ENCODE data around the gene EDN1. TPM values are rescaled to one million over a fixed set of nuclear protein-coding genes. Genes with fewer than 3 reads are reported as not detected.

Gene EDN1
- total and polyA plus RNA-seq, 2 of the 13 experiments (the other 11 are each of a cell fraction or from before 2014, with no cell fraction given): 0.15 to 1.2 TPM

DNA sequence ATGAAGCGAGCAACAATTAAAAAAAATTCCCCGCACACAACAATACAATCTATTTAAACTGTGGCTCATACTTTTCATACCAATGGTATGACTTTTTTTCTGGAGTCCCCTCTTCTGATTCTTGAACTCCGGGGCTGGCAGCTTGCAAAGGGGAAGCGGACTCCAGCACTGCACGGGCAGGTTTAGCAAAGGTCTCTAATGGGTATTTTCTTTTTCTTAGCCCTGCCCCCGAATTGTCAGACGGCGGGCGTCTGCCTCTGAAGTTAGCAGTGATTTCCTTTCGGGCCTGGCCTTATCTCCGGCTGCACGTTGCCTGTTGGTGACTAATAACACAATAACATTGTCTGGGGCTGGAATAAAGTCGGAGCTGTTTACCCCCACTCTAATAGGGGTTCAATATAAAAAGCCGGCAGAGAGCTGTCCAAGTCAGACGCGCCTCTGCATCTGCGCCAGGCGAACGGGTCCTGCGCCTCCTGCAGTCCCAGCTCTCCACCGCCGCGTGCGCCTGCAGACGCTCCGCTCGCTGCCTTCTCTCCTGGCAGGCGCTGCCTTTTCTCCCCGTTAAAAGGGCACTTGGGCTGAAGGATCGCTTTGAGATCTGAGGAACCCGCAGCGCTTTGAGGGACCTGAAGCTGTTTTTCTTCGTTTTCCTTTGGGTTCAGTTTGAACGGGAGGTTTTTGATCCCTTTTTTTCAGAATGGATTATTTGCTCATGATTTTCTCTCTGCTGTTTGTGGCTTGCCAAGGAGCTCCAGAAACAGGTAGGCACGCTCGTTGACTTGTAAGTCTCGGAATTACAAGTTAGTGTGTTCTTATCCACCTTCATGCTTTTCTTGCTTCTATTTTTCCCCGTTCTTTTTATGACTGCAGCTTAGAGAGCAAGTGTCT, at the start of gene EDN1 (continued):
- no peak for TF ChIP-seq NR2F6 (IDR thresholded peaks at IDR 0.05)
- TF ChIP-seq NR2F6 (CRISPR knock-in tag; IDR thresholded peaks at IDR 0.05): no peak
- no peak for TF ChIP-seq HOXA9 (CRISPR knock-in tag; IDR thresholded peaks at IDR 0.05; ENCODE audit: borderline replicate concordance)
- no peak for TF ChIP-seq ZNF749 (CRISPR knock-in tag; IDR thresholded peaks at IDR 0.05; ENCODE audit: borderline replicate concordance)
- TF ChIP-seq HDAC2 (CRISPR knock-in tag; IDR thresholded peaks at IDR 0.05): peak; percentile 11; the same call in 1 of the 2 replicates
- TF ChIP-seq, protein P1, sequence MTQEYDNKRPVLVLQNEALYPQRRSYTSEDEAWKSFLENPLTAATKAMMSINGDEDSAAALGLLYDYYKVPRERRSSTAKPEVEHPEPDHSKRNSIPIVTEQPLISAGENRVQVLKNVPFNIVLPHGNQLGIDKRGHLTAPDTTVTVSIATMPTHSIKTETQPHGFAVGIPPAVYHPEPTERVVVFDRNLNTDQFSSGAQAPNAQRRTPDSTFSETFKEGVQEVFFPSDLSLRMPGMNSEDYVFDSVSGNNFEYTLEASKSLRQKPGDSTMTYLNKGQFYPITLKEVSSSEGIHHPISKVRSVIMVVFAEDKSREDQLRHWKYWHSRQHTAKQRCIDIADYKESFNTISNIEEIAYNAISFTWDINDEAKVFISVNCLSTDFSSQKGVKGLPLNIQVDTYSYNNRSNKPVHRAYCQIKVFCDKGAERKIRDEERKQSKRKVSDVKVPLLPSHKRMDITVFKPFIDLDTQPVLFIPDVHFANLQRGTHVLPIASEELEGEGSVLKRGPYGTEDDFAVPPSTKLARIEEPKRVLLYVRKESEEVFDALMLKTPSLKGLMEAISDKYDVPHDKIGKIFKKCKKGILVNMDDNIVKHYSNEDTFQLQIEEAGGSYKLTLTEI (CRISPR knock-in tag; conservative IDR thresholded peaks at IDR 0.05): no peak
- 0 out of 2 replicates have a peak, but pooled peaks have one; percentile 18 for TF ChIP-seq KAT8 (CRISPR knock-in tag; IDR thresholded peaks at IDR 0.05)
- no peak for TF ChIP-seq FOXK1 (CRISPR knock-in tag; IDR thresholded peaks at IDR 0.05; ENCODE audit: borderline replicate concordance, low read depth)
- no peak for TF ChIP-seq CCAR2 (optimal IDR thresholded peaks at IDR 0.05; ENCODE audit: low read depth, low read length)
- no peak for TF ChIP-seq ZNF263 (CRISPR knock-in tag; IDR thresholded peaks at IDR 0.05)
- no peak for TF ChIP-seq SMYD3 (CRISPR knock-in tag; IDR thresholded peaks at IDR 0.05)
- no peak for TF ChIP-seq HNF4A (CRISPR knock-in tag; IDR thresholded peaks at IDR 0.05)
- TF ChIP-seq FOSL2 (CRISPR knock-in tag; IDR thresholded peaks at IDR 0.05): 0 out of 2 replicates have a peak, but pooled peaks have one; percentile 5
- TF ChIP-seq, protein P2, sequence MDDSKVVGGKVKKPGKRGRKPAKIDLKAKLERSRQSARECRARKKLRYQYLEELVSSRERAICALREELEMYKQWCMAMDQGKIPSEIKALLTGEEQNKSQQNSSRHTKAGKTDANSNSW (CRISPR knock-in tag; IDR thresholded peaks at IDR 0.05; ENCODE audit: borderline replicate concordance): no peak
- no peak for TF ChIP-seq ETV5 (CRISPR knock-in tag; IDR thresholded peaks at IDR 0.05; ENCODE audit: borderline replicate concordance)
- no peak for TF ChIP-seq ZNF616 (CRISPR knock-in tag; IDR thresholded peaks at IDR 0.05; ENCODE audit: low read depth)
- TF ChIP-seq, protein P3, sequence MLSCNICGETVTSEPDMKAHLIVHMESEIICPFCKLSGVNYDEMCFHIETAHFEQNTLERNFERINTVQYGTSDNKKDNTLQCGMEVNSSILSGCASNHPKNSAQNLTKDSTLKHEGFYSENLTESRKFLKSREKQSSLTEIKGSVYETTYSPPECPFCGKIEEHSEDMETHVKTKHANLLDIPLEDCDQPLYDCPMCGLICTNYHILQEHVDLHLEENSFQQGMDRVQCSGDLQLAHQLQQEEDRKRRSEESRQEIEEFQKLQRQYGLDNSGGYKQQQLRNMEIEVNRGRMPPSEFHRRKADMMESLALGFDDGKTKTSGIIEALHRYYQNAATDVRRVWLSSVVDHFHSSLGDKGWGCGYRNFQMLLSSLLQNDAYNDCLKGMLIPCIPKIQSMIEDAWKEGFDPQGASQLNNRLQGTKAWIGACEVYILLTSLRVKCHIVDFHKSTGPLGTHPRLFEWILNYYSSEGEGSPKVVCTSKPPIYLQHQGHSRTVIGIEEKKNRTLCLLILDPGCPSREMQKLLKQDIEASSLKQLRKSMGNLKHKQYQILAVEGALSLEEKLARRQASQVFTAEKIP (CRISPR knock-in tag; IDR thresholded peaks at IDR 0.05; ENCODE audit: borderline replicate concordance): no peak; the same call in 1 of the 2 replicates
- TF ChIP-seq ZEB1 (IDR thresholded peaks at IDR 0.05; ENCODE audit: insufficient replicate concordance, low read depth): no peak
- TF ChIP-seq, protein P4, sequence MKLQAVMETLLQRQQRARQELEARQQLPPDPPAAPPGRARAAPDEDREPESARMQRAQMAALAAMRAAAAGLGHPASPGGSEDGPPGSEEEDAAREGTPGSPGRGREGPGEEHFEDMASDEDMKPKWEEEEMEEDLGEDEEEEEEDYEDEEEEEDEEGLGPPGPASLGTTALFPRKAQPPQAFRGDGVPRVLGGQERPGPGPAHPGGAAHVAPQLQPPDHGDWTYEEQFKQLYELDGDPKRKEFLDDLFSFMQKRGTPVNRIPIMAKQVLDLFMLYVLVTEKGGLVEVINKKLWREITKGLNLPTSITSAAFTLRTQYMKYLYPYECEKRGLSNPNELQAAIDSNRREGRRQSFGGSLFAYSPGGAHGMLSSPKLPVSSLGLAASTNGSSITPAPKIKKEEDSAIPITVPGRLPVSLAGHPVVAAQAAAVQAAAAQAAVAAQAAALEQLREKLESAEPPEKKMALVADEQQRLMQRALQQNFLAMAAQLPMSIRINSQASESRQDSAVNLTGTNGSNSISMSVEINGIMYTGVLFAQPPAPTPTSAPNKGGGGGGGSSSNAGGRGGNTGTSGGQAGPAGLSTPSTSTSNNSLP (IDR thresholded peaks at IDR 0.05; ENCODE audit: low read depth, low read length): no peak
- TF ChIP-seq GPN1 (CRISPR knock-in tag; IDR thresholded peaks at IDR 0.05; ENCODE audit: borderline replicate concordance): no peak
- TF ChIP-seq ATF7 (IDR thresholded peaks at IDR 0.05): no peak
- no peak for TF ChIP-seq ATF7 (CRISPR knock-in tag; IDR thresholded peaks at IDR 0.05)
- no peak for TF ChIP-seq ZNF724P (CRISPR knock-in tag; IDR thresholded peaks at IDR 0.05; ENCODE audit: borderline replicate concordance)
- no peak for TF ChIP-seq NBN (conservative IDR thresholded peaks at IDR 0.05)
- TF ChIP-seq ZBTB7B (CRISPR knock-in tag; IDR thresholded peaks at IDR 0.05): no peak
- TF ChIP-seq ZNF619 (CRISPR knock-in tag; IDR thresholded peaks at IDR 0.05): no peak
- TF ChIP-seq ESRRA (CRISPR knock-in tag; IDR thresholded peaks at IDR 0.05; ENCODE audit: low read depth): no peak
